Islet of Langerhans (tissue), 1 donor: ENCODE results near the gene RRP1B.

ENCODE experiments used
- FAIRE-seq: peaks from one replicate; lab custom pipeline; 2011; peaks lifted over from hg19 to GRCh38; lab: Jason Lieb, UNC

Gene RRP1B

GRCh38 chr21:43721206-43721605 lies 61.8 kb downstream of the RRP1B start:
- FAIRE-seq, result no peak

- FAIRE-seq, result no peak
Measured at GRCh38 chr21:43721939-43722338, 62.6 kb downstream of the RRP1B start.

- FAIRE-seq, result no peak
Measured at GRCh38 chr21:43723648-43724047, 64.3 kb downstream of the RRP1B start.

GRCh38 chr21:43726686-43727518 lies 67.5 kb downstream of the RRP1B start:
- no peak for FAIRE-seq

- FAIRE-seq, result no peak
Measured at GRCh38 chr21:43727519-43728153, 68.3 kb downstream of the RRP1B start.

GRCh38 chr21:43728154-43728466 lies 68.8 kb downstream of the RRP1B start:
- FAIRE-seq, result no peak

GRCh38 chr21:43728467-43729390 lies 69.4 kb downstream of the RRP1B start:
- no peak for FAIRE-seq

- FAIRE-seq, result no peak
Measured at GRCh38 chr21:43731476-43731875, 72.1 kb downstream of the RRP1B start.

- no peak for FAIRE-seq
Measured at GRCh38 chr21:43731891-43732711, 72.7 kb downstream of the RRP1B start.

GRCh38 chr21:43733060-43733459 lies 73.7 kb downstream of the RRP1B start:
- no peak for FAIRE-seq

GRCh38 chr21:43733529-43734071 lies 74.2 kb downstream of the RRP1B start:
- no peak for FAIRE-seq

- no peak for FAIRE-seq
Measured at GRCh38 chr21:43734131-43734927, 75.0 kb downstream of the RRP1B start.

GRCh38 chr21:43734928-43735229 lies 75.5 kb downstream of the RRP1B start:
- no peak for FAIRE-seq

- no peak for FAIRE-seq
Measured at GRCh38 chr21:43735236-43736091, 76.1 kb downstream of the RRP1B start.

GRCh38 chr21:43736224-43736883 lies 77.0 kb downstream of the RRP1B start:
- FAIRE-seq, result no peak

- FAIRE-seq, result no peak
Measured at GRCh38 chr21:43737158-43737950, 78.0 kb downstream of the RRP1B start.

- FAIRE-seq, result no peak
Measured at GRCh38 chr21:43739621-43740435, 80.5 kb downstream of the RRP1B start.
